8988T (cell line): ENCODE measurements around the gene C5orf58.

Experiments
- DNase-seq: peaks from one replicate; pipeline ENCODE4 v3.0.0; 2011

C5orf58 gene

DNA sequence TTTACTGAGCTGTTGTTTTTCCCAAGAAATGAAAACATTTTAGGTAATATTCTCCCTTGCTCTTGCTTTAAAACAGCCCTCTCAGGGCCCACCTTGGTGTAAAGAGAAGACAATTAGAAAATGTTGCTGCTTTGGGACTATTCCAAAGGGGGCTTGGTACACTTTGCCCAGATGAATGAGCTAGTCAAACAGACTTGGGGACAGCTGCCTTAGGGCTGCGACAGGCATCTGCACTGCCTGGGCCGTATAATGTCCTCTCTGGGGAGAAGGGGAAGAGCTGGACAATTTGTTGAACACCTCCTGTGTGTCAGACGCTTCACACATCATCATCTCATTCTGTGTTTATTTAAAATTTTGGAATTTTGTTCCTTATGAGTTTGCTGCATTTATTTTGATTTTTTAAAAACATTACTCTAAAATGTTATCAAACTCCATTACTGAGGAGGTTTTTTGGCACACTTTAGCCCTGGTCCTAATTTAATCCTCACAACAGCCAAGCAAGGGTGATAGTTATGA, 28.8 kb downstream of the C5orf58 start:
- DNase-seq = no peak

DNA sequence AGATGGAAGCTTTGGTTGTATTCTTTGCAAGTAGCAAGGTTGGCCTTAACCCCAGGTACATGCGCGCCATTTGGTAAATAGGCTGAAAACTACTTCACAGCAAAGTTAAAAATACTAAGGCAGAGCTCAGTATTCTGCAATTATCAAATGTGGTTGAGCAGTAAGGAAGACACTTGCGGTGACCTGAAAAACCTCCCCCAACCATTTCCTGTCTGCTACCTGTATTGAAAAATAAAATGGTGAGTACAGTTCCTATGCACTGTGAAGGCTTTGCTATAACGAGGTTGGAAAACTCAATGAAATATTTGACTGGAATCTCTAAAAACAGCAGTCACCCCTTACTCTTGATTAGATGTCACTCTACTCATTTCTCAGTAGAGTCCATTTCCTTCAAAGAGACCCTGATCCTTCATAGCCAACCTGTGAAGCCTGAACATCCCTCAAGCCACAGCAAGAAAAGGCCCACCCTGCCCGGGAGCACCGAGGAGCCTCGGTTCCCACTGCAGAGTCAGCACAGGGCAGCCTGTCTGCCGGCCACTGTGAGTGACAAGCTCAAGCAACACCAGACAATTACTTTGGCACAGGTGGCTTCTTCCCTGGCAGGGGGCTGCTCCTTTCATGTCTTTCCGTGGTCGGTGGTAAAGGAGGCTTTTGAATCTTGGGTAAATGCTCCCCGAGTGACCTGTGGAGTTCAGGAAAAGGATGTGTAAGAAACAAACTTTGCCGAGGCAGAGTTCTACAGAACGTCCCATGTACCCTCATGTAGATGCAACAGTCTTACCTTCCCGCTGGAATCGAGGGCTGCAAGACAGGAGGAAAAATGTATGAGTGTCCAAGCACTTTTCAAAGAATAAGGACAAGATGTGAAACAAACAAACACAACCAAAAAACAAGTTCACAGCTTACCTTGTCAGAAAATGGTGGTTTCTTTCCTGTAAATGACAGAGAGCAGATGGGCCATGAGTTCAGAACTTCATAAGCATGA, 29.6 kb downstream of the C5orf58 start:
- DNase-seq = no peak

DNA sequence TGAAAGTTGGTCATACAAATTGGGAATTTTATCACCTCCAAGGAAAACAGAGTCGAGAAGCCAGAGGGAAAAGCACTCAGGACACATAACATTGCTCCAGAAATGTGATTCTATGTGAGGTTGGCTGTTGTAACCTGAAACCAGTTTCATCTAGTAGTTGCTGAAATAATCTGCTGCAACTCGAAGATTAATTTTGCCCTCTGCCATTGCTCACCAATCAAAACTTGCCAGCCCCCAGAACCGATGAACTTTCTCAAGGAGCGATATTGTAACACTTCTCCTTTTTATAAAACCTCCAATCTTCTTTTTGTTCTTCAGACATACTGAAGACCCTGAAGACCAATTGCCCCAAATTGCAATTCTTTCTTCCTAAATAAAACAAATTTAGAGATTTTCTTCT, 31.1 kb downstream of the C5orf58 start:
- no peak for DNase-seq

DNA sequence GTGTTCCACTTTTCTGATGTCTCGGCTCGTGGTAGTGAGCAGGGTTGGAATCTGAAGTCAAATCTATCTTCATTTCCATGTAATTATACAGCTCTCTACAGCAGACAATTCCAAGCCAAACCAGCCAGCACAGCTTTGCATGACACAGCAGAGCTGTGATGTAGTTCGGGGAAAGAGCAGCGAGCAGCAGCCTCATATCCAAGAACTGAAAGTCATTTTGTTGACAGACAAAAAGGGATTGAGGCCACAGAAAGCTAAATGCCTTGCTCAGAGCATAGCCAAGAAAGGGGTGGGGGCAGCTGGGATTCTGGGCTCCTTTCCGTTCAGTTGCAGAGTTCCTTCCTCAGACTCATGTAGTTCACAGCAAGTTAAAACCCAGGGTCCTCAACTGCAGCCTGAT, 32.7 kb downstream of the C5orf58 start:
- DNase-seq = no peak

DNA sequence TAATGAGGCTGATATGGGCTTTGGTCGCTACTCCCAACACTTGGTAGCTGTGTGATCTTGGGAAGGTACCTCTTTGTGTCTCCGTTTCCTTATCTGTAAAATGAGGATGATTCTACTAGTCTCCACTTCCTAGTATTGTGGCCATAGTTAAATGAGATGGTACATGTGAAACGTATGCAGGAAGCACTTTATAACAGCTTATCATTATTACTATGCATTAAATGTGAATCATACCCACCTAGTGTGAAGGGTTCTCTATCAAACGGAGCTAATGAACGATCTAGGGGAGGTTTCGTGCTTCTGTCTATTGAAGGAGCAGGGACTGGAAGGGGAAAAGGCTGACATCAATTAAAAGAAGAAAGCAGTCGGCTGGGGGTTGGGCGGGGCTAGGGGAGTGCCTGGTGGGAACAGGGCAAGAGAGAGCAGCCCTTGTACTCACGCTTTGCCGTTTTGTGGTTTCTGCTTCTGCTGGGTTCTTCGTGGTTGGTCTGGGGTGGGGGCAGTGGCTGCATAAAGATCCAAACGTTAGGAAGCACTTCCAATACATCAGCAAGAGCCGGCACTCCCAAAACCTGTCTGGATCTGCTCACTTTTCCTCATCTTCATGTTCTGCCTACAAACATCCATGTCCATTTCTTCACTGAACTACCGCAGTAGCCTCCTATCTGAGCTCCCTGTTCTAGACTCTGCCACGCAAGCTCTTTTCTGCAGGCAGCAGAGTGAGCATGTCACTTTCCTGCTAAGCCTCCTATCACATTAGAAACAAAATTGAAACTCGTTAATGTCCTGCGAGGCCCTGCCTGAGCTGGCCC, 34.0 kb downstream of the C5orf58 start:
- no peak for DNase-seq

DNA sequence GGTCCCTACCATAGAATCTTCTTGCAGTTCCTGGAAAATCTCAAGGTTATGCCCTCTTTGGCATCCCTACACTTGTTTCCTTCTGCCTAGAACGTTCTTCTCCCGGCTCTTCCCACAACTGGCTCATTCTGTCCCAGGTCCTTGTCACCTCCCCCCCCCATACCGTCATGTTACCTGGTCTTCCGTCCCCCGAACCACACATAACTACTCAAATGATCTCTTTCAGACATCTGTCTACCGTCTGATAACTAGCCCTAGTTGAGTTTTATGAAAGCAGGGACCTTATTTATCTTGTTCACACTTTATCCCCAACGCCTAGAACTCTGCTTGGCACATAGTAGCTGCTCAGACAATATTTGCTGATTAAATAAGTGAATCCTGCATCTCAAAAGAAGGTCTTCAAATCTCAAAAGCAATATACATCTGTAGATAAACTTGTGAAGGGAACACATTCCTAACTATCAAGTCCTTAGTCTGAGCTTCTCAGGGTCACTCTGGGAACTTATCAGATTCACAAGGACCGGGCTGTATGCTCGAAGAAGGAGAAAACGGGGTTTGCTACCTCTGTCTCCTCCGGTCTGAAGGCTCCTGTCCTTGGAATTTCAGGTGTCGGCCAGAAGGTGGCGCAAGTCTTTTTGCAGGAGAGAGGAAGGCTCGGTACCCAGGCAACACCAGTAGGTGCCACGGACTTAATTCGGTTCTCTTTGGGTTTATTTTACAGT, 34.8 kb downstream of the C5orf58 start:
- DNase-seq = peak; percentile 79

DNA sequence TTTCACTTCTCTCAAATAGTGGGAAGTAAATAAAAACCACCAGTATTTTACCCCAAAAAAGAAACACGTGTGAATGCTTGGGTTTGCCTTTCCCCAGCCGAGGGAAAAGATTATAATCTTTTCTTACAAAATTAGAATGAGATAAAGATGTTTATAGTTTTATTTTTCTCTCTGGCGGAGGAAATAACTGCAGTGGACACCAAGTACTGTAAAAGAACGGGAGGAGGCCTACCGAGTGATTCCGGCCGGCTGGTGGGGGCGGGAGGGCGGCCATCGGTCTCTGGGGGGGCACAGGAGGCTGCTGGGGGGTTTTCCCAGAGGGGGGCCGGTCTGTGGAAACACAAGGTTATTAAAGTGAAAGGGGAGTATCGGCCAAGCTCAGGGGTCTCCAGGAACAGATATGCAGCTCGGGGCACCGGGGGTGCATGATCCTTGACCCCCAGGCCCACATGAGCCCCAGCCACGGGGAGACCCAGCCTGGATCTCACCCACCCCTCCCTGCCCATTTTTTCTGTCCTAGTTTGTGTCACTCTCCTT, 35.4 kb downstream of the C5orf58 start:
- DNase-seq = no peak

DNA sequence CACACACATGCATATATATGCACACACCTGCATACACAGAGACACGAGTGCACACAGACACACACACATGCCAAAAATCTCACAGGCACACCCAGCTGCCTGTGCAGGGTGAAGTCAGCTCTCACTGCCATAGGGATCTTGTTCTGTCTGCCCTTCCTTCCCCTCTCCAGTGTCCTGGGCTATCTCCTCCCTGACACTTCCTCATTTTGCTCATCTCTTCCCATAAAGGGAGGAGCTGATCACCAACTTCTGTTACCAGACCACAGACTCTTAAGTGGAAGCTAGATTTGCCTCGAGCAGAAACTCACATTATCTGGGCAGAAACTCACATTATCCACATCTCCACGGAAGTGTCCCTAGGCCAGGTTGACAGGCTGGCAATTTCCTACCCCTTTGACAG, 36.1 kb downstream of the C5orf58 start:
- no peak for DNase-seq

DNA sequence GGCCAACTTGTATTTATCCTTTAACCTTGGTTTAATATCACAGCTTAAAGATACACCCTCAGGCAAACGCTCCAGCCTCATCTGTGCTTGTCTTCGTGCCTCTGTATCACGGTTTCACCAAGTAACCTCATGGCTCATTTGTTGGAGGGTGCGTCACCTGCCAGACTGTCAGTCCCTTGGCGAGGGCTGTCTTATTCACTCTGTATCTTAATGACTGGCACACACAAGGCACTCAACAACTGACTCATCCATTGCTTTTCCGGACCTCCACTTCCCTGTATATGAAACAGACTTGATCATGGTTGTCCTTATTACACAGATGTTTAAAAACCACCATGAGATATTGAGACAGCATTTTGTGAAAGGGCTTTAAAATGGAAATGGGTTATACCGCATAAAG, 36.8 kb downstream of the C5orf58 start:
- no peak for DNase-seq

DNA sequence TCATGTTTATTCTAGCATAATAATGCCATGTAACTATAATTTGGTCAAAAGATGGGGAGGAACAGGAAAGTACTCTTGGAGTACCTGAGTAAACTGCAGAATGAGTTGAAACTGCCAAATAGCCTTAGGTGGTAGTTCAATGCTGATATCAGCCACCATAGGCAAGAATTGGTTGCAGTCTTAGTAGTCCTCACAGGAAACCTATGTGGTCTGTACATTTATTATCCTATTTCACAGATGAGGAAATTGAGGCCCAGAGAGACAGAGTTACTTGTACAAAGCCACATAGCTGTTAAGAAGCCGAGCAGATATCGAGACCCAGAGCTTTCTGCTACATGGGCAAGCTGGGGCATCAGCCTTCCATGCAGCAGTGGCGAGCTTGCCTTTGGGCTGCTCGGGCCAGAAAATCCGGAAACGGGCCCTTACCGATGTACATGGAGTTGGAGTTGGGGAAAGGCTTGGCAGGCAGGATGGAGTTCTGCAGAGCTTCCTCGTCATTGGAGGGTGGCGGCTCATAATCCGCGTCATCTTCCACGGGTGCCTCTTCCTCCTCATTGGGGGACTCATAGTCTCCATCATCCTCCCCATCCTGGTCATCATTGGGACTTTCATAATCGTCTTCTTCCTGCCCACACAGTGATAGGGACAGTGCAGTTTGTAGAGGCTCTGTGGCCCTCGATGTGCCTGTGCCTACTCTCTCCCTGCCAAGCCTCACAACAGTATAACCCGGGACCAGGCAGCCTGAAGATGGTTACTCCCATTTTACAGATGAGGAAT, 37.7 kb downstream of the C5orf58 start:
- DNase-seq = no peak

DNA sequence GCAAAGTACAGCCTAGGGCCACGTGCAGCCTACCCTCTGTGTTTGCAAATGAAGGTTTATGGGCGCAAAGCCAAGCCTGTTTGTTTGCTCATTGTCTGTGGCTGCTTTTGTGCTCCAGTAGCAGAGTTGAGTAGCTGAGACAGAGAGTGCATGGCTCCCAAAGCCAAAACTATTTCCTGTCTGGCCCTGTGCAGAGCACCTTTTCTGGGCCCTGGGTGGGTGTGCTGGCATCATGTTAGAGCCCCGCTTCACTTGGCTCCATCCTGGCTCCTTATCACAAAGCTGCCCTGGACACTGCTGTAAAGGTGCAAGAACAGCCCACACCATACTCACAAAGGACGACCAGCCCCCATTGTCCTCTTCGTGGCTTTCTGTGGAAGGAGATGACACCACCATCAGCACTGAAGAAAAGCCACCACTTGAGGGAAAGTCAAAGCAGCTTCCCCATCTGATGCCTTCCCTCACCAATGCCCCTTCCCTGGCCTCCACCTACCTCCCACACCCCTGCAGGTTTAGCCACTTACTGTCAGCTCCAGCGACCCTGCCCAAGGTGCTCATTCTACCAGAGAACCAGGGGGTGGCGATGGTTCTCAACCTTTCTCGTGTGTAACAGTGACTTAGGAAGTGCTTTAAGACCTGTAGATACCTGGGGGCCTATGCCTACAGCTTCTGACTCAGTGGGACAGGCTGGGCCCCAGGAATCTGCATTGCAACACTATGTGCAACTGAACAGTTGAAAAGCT, 41.4 kb downstream of the C5orf58 start:
- DNase-seq = no peak

DNA sequence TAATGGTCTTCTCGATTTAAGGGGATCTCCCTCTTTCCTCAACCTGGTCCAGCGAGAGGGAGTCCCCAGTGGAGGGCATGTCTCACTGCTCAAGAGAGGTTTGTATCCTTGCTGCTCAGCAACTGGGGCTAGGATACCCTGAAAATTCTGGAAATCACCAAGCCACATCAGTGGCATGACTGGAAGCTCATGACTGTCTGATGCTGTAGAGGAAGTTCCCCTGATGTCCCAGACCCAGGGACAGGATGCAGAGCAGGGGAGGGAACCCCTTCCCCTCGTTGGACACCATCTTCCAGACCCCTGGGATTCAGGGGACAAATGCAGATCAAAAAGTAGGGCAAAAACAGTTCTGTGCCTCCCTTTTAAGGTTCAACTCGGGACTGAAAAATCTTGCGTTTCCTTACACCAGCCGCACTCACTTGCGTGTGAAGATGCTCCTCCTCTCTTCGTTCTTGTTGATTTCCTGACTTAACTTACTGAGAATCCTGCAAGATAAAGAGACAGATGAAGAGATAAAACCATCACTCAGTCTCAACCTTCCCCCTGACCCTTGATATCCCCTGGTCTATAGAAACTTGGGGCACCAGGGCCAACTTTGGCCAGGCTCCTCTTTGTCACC, 42.7 kb downstream of the C5orf58 start:
- no peak for DNase-seq

DNA sequence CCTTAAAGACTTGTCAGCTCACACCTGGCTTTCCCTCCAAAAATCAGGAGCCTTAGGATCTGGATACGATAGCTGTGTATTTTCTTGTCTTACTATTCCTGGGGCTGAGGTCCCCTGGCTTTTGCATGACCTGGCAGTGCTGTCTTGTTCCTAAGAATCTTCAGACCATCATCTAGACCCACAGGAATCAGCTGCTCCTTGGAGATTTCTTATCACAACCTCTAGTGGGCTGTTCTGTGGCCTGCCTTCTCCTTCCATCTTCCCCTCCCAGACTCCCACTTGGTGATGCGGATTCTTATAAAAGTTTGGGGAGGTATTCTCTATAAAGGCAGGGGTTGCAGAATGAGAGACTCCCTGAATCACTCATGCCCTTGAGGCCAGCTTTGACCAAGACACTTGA, 43.4 kb downstream of the C5orf58 start:
- DNase-seq = no peak

DNA sequence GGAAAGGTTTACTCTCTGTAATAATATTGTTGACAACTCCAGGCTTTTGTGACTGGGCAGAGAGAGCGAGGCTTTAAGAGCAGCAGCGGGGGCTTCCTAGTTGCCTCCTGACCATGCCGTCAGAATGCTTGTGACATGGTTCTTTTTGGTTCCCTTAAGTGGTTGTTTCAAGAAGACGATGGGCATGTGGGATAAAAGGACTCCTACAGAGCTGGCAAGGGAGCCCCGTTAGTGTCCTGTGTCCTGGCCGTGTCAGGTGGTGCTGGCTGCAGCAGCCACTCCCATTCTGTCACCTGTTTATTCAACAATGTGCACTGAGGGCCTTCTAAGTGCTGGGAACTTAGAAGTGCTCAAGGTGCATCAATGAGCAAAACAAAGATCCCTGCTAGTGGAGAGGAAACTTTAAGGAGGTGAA, 45.1 kb downstream of the C5orf58 start:
- DNase-seq = no peak

DNA sequence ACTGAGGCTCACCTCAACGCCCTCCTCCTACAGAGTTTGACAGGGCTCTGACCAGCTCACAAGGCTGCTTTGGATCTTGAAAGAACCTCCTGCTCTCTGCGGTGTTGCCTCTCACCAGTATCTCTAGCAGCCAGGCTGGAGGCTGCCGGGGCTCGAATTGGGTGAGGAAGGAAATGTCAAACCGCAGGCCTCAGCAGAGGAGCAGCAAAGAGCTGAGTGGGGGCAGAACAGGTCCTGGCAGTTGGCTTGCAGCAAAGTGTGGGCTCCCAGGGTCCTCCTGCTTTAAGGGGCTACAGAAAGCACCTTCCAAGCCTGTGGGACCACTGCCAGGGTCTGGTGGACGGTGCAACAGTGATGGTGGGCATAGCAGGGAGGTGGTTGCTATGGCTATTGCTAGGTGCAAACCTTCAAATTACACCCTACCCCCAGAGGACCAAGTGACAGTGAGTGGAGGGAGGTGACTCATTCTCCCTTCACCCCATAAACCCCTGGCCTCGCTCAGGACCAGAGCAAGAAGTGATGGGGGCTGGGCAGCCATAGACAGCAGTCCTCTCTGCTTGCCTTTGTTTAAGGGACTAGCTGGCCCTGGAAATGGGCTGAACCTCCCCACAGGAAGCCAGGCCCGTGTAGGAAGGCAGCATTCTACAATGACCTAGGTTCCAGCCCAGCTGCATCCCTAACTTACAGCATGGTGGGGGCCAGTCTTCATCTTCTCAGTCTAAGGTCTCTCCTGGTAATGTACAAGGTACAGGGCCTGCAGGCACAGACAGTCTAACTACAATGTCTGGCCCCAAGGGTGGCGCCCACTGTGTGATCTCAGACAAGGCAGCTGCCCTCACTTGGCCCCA, 46.0 kb downstream of the C5orf58 start:
- no peak for DNase-seq

DNA sequence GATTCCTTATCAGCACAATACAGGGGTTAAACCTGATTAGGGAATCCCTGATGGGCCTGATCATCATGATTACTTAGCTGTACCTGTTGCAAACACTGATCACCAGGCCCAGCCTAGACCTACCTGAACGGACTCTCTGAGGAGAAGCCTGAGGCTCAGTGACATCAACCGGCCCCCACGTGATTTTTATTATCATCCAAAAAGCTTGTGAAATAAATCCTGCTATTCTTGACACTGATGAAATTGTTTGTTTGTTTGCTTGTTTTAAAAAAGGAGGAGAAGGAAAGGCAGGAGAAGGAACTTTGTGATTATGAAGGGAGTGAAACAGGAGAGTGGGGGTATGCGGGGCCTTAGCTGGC, 46.7 kb downstream of the C5orf58 start:
- no peak for DNase-seq

DNA sequence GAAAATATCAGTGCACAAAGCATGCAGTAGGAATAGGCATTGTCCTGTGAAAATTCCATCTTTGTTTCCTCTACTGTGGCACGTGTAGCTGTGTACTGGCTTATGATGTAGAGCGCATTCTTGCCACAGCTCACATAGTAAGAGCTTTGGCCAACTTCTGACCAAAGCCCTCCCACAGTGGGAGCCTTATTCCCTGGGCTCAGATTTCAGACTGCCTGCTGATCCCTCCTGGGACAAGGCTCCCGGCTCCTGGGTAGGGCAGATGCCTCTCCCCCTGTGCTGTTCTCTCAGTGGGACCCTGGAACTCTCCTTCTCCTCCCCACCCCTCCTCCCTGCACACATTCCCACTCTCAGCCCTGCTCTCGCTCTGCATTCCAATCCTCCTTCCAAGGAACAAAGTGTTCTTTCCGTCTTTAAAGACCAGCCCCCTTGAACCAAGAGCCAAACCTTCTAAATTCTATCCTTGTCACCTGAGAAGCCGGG, 47.3 kb downstream of the C5orf58 start:
- DNase-seq = no peak

DNA sequence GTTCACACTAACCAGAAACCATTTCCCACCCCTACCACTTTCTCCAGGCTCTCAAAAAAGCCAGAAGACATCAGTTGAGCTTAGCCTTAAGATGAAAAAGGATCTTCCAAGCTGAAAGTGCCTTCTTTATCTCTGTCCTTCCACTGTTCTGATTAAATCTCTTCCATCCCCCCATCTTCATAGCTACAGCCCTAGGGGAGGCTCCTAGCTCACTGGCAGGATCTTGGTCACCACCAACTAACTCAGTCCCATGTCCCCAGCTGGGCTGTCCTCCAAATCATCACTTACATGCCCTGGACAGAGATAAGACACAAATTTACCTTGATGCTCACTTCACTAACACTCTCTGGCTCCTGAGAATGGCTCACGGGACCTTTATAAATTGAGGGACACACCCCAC, 50.5 kb downstream of the C5orf58 start:
- DNase-seq = no peak

DNA sequence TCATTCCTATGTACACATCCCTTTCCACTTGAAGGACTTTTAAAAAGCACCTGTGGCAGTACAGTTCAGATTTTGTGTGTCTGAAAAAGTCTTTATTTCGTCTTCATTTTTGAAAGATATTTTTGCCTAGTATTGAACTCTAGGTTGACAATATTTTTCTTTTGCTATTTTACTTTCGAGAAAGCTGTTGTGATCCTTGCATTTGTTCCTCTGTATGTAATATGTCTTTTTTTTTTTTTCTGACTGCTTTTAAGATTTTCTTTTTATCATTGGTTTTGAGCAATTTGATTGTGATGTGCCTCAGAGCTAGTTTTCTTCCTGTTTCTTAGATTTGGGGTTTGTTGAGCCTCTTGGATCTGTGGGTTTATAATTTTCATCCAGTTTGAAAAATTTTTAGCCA, 51.4 kb downstream of the C5orf58 start:
- DNase-seq = no peak

DNA sequence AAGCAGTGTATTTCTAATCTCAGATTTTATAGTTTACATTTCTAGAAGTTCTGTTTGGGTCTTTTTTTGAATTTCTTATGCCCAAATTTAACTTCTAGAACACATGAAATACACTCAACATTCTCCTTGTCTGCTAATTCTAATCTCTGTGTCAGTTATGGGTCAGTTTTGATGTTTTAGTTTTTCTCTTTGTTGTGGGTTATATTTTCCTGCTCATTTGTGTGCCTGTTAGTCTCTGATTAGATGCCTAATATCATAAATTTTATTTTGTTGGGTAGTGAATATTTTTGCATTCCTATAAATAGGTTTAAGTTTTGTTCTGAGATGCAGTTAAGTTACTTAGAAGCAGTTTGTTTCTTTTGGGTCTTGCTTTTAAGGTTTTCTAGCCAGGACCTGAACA, 52.4 kb downstream of the C5orf58 start:
- no peak for DNase-seq
